Measurements from ENCODE around the gene GPR155.

Gene GPR155

DNA sequence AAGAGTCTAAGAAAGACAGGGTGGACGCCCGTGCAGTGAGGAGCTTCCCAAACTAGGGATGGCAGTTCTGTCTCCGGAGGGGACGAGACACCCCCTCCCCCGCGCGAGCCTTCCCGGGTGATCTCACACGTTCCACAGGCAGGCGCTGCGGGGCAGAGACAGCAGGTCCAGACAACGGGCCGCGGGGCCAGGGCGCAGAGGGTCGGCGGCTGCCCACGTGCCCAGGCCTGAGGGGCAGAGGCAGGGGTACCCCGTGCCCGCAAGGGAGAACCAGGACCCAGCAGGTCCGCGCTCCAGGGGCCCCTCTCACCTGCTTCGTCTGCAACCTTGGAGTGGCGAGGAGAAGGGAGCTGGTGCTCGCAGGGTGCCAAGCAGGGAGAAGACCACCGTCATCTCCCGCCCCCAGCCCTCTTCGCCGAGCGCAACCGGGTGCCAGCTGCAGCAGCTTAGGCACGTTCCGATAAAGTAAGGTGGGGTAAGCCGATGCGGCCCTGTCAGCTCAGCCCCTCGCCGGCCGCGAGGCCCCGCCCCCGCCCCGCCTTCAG lies at the start of gene GPR155:
TSS of gene GPR155 (minus strand) at position 467 of the 545 bp plus-strand sequence. CDS start 5,073 bp downstream, outside the sequence.
- TF ChIP-seq CTCF (conservative IDR thresholded peaks at IDR 0.05; ENCODE audit: low read depth, low read length) = peak; percentile 20
- H3K4me3 ChIP-seq (ENCODE audit: low read depth, low read length) = peak within 1 kb of the TSS; percentile 85
- DNase-seq (ENCODE audit: low read depth) = peak; percentile 41

- no peak for DNase-seq (ENCODE audit: low read depth)
- TF ChIP-seq CTCF (conservative IDR thresholded peaks at IDR 0.05; ENCODE audit: low read depth, low read length) = no peak
- H3K4me3 ChIP-seq (ENCODE audit: low read depth, low read length) = no peak overlapping the region
Measured at GRCh38 chr2:174535757-174536703, 49.2 kb upstream of the GPR155 start.

DNA sequence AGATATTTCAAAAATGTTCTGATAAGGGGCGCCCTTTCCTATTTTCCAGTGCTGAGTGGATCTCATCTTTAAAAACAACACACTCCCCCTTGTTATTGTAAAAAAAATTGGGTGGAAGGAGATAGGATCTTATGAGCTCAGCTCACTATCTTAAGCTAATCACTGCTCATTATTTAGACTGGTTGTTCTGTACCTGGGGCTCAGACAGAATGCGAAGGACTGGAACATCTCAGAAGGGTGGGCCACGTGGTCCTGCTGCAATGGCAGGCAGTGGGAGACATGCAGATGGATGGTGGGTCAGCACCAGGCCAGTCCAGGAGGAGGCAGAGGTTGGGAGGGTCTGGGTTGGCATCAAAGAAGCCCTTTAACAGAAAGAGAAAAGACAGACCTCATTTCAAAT lies 48.3 kb upstream of the GPR155 start:
- DNase-seq (ENCODE audit: low read depth) = no peak
- no peak for TF ChIP-seq CTCF (conservative IDR thresholded peaks at IDR 0.05; ENCODE audit: low read depth, low read length)
- no peak overlapping the region for H3K4me3 ChIP-seq (ENCODE audit: low read depth, low read length)

DNA sequence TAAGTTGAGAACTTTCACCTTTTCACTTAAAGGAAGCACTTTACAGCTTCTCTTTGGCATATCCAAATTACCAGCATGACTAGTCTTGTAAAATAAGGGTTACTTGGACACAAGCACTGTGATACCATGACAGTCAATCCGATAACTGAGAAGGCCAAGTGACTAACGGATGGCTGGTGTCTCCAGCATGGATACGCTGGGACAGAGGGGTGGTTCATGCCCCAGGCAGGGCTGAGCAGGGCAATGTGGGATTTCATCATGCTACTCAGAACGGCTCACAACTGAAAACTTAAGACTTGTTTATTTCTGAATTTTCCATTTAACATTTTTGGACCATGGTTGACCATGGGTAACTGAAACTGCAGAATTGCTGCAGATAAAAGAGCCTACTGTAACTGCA lies 43.1 kb upstream of the GPR155 start:
- TF ChIP-seq CTCF (conservative IDR thresholded peaks at IDR 0.05; ENCODE audit: low read depth, low read length) = no peak
- H3K4me3 ChIP-seq (ENCODE audit: low read depth, low read length) = no peak overlapping the region
- no peak for DNase-seq (ENCODE audit: low read depth)

GRCh38 chr2:174527959-174528358 lies 41.1 kb upstream of the GPR155 start:
- TF ChIP-seq CTCF (conservative IDR thresholded peaks at IDR 0.05; ENCODE audit: low read depth, low read length) = no peak
- no peak overlapping the region for H3K4me3 ChIP-seq (ENCODE audit: low read depth, low read length)
- DNase-seq (ENCODE audit: low read depth) = no peak

GRCh38 chr2:174527101-174527721 lies 40.4 kb upstream of the GPR155 start:
- DNase-seq (ENCODE audit: low read depth) = no peak
- no peak for TF ChIP-seq CTCF (conservative IDR thresholded peaks at IDR 0.05; ENCODE audit: low read depth, low read length)
- H3K4me3 ChIP-seq (ENCODE audit: low read depth, low read length) = no peak overlapping the region
